Breast epithelium (tissue), 4 donors: ENCODE data around the gene SMAD6. TPM values are rescaled to one million over a fixed set of nuclear protein-coding genes. Genes with fewer than 3 reads are reported as not detected.

Experiments
- DNase-seq, 2 donors: peaks; one replicate each; pipeline ENCODE4 v3.0.0-alpha.2; 2019; ENCODE audit warnings: low spot score in 2 of 2
- H3K27ac ChIP-seq, 2 donors: fragments of 200-600 bp; sonication (generic) in 1 of 2; one replicate each; pipeline ENCODE4 v1.5.1; 2016 to 2019; ENCODE audit warnings: mild to moderate bottlenecking in 1 of 2
- H3K27me3 ChIP-seq, 2 donors: fragments of 200-600 bp; sonication (generic) in 1 of 2; one replicate each; pipeline versions ENCODE4 v1.5.1 to v1.6.0; 2017 to 2019; ENCODE audit warnings: control low read depth in 1 of 2, mild to moderate bottlenecking in 1 of 2
- H3K36me3 ChIP-seq: fragments of 200-600 bp; one replicate; pipeline ENCODE4 v1.5.1; 2019
- H3K4me1 ChIP-seq, 2 donors: fragments of 200-600 bp; sonication (generic); one replicate each; pipeline ENCODE4 v1.5.1; 2016 to 2019; ENCODE audit warnings: control low read depth in 1 of 2
- H3K4me3 ChIP-seq, 3 donors: fragments of 200-600 bp; sonication (generic); 1 replicate in 2 of 3; 2 replicates in 1 of 3; pipeline ENCODE4 v1.5.1; 2016 to 2019; ENCODE audit warnings: mild to moderate bottlenecking in 3 of 3, moderate library complexity in 2 of 3
- H3K9me3 ChIP-seq, 2 donors: fragments of 200-600 bp; sonication (generic) in 1 of 2; one replicate each; pipeline ENCODE4 v1.5.1; 2016 to 2019; ENCODE audit warnings: control low read depth in 1 of 2
- CTCF ChIP-seq, 3 donors: fragments of 450-650 bp; IDR thresholded peaks; one replicate each; pipeline ENCODE4 v1.5.1; 2016 to 2017; ENCODE audit warnings: antibody characterized with exemption in 3 of 3, mild to moderate bottlenecking in 3 of 3, moderate library complexity in 3 of 3
- POLR2A ChIP-seq: fragments of 450-650 bp; IDR thresholded peaks from one replicate; pipeline ENCODE4 v1.6.1; 2016; ENCODE audit warnings: antibody characterized with exemption, mild to moderate bottlenecking, moderate library complexity
- POLR2AphosphoS5 ChIP-seq, 3 donors: sonication (generic); formaldehyde crosslinking; IDR thresholded peaks; one replicate each; pipeline ENCODE4 v1.6.1; 2017; ENCODE audit warnings: antibody characterized with exemption in 3 of 3
- intact Hi-C: fragments of 100-400 bp; cut with DNase I; formaldehyde crosslinking; loops from one replicate; pipeline ENCODE4 v1.15.1; 2023; ENCODE audit warnings: low total_unique reads
- total RNA-seq, 3 donors: library from RNA; depleted of rRNA; stranded (reverse); fragments of >200 nt; gene quantifications; one replicate each; pipeline ENCODE4 v1.1.0, GENCODE V29; 2016

Gene SMAD6
- total RNA-seq, 3 donors from 2014 or later: 7.6 to 22.6 (median 13.4) TPM

GRCh38 chr15:66722757-66723540 lies 20.9 kb downstream of the SMAD6 start:
- Histone ChIP-seq H3K4me1 (peaks cover 0 to 5% of the 10 kb centered on the region in 2 donors), H3K27me3 (no peaks in the 10 kb centered on the region), H3K4me3 (no peak overlapping the region), H3K36me3 (no peaks in the 10 kb centered on the region), H3K27ac (no peak overlapping the region), H3K9me3 (no peaks in the 10 kb centered on the region)
- TF ChIP-seq CTCF (IDR thresholded peaks at IDR 0.05) (no peak), POLR2AphosphoS5 (IDR thresholded peaks at IDR 0.05) (no peak), POLR2A (no peak)
- intact Hi-C loops: no loop called here
- DNase-seq: no peak

- H3K36me3 ChIP-seq: no peaks in the 10 kb centered on the region
- no peak overlapping the region for H3K4me3 ChIP-seq
- no peaks in the 10 kb centered on the region for H3K9me3 ChIP-seq
- H3K4me1 ChIP-seq: peaks cover 0 to 5% of the 10 kb centered on the region in 2 donors
- no peak for TF ChIP-seq POLR2AphosphoS5 (IDR thresholded peaks at IDR 0.05)
- intact Hi-C loops: loop anchor here (2.0 kb wide), 1 partner anchor 75 kb away; no protein-coding TSS in a partner anchor
- no peak for DNase-seq
- no peaks in the 10 kb centered on the region for H3K27me3 ChIP-seq
- H3K27ac ChIP-seq: peak overlapping the region in 1 of 2 donors; percentile 71
These were observed 22.0 kb downstream of the SMAD6 start for GRCh38 chr15:66723826-66724731.

GRCh38 chr15:66724732-66725463 lies 22.9 kb downstream of the SMAD6 start:
- Histone ChIP-seq H3K36me3 (no peaks in the 10 kb centered on the region), H3K4me1 (peaks cover 0 to 5% of the 10 kb centered on the region in 2 donors), H3K4me3 (no peak overlapping the region), H3K27me3 (no peaks in the 10 kb centered on the region), H3K9me3 (no peaks in the 10 kb centered on the region), H3K27ac (peak overlapping the region in 1 of 2 donors; percentile 71)
- DNase-seq: no peak
- intact Hi-C loops: loop anchor here (2.0 kb wide), 1 partner anchor 76 kb away; no protein-coding TSS in a partner anchor
- TF ChIP-seq POLR2AphosphoS5 (IDR thresholded peaks at IDR 0.05) (no peak), CTCF (IDR thresholded peaks at IDR 0.05) (no peak), POLR2A (no peak)

- intact Hi-C loops: loop anchor here (2.0 kb wide), 1 partner anchor 77 kb away; no protein-coding TSS in a partner anchor
- Histone ChIP-seq H3K27ac (peak overlapping the region in 1 of 2 donors; percentile 71), H3K4me3 (no peak overlapping the region), H3K9me3 (no peaks in the 10 kb centered on the region), H3K36me3 (no peaks in the 10 kb centered on the region), H3K4me1 (peaks cover 0 to 5% of the 10 kb centered on the region in 2 donors), H3K27me3 (no peaks in the 10 kb centered on the region)
- no peak for TF ChIP-seq POLR2AphosphoS5 (IDR thresholded peaks at IDR 0.05)
- no peak for TF ChIP-seq CTCF (IDR thresholded peaks at IDR 0.05)
- TF ChIP-seq POLR2A: no peak
- DNase-seq: no peak
These were observed 23.4 kb downstream of the SMAD6 start for GRCh38 chr15:66725464-66725785.

- intact Hi-C loops: no loop called here
- Histone ChIP-seq H3K4me3 (no peak overlapping the region), H3K27me3 (no peaks in the 10 kb centered on the region), H3K4me1 (peaks cover 0 to 5% of the 10 kb centered on the region in 2 donors), H3K9me3 (no peaks in the 10 kb centered on the region), H3K36me3 (no peaks in the 10 kb centered on the region), H3K27ac (peak overlapping the region in 1 of 2 donors; percentile 71)
- TF ChIP-seq POLR2AphosphoS5 (IDR thresholded peaks at IDR 0.05) (no peak), CTCF (IDR thresholded peaks at IDR 0.05) (no peak), POLR2A (no peak)
- no peak for DNase-seq
These were observed 24.4 kb downstream of the SMAD6 start for GRCh38 chr15:66726386-66726785.
